IgD-negative memory B cell (primary cell): Measurements from ENCODE around the gene LYRM4. TPM values are rescaled to one million over a fixed set of nuclear protein-coding genes. Genes with fewer than 3 reads are reported as not detected.

Source experiments
- H3K27ac Mint-ChIP-seq, 3 donors: one replicate each; pipeline ENCODE4 v1.8.0; 2020 to 2022; ENCODE audit warnings: mild to moderate bottlenecking in 3 of 3, mixed read lengths in 3 of 3, moderate library complexity in 1 of 3
- H3K27me3 Mint-ChIP-seq: one replicate; pipeline ENCODE4 v1.8.0; 2021; ENCODE audit warnings: mixed read lengths
- H3K36me3 Mint-ChIP-seq: one replicate; pipeline ENCODE4 v1.8.0; 2020; ENCODE audit warnings: mild to moderate bottlenecking, mixed read lengths
- H3K4me1 Mint-ChIP-seq, 3 donors: one replicate each; pipeline ENCODE4 v1.8.0; 2020 to 2022; ENCODE audit warnings: mixed read lengths in 3 of 3, mild to moderate bottlenecking in 1 of 3
- H3K4me3 Mint-ChIP-seq, 4 donors: one replicate each; pipeline ENCODE4 v1.8.0; 2020 to 2022; ENCODE audit warnings: mild to moderate bottlenecking in 4 of 4, mixed read lengths in 4 of 4, moderate library complexity in 3 of 4
- H3K9me3 Mint-ChIP-seq, 3 donors: one replicate each; pipeline ENCODE4 v1.8.0; 2020 to 2021; ENCODE audit warnings: mixed read lengths in 3 of 3, mild to moderate bottlenecking in 1 of 3
- polyA plus RNA-seq: library from polyadenylated mRNA; unstranded; fragments of 300-500 nt; fragmentation: Illumina TruSeq; gene quantifications from one replicate; pipeline ENCODE4 v1.2.3, GENCODE V29; 2021

LYRM4 gene
- polyA plus RNA-seq, 1 donor from 2014 or later, result 36.3 TPM

- no peak overlapping the region for H3K27ac Mint-ChIP-seq
- peaks cover 14 to 29% (median 16%) of the 10 kb centered on the region in 3 donors for H3K4me1 Mint-ChIP-seq
- peak overlapping the region; percentile 52 to 77 (median 66) for H3K4me3 Mint-ChIP-seq
Observed at GRCh38 chr6:5086294-5086890, 174.4 kb downstream of the LYRM4 start.

GRCh38 chr6:5085648-5086293, 175.0 kb downstream of the LYRM4 start:
- Mint-ChIP-seq H3K9me3 (no peaks in the 10 kb centered on the region), H3K36me3 (peaks cover 3% of the 10 kb centered on the region), H3K4me1 (peaks cover 7 to 24% (median 11%) of the 10 kb centered on the region in 3 donors), H3K27ac (peak overlapping the region in 1 of 3 donors; percentile 10), H3K27me3 (peaks cover 30% of the 10 kb centered on the region), H3K4me3 (peak overlapping the region; percentile 63 to 84 (median 74))

More at GRCh38 chr6:5086294-5086890, 174.4 kb downstream of the LYRM4 start:
- H3K9me3 Mint-ChIP-seq, result no peaks in the 10 kb centered on the region
- H3K36me3 Mint-ChIP-seq, result peaks cover 3% of the 10 kb centered on the region
- H3K27me3 Mint-ChIP-seq, result peaks cover 32% of the 10 kb centered on the region

GRCh38 chr6:5084781-5085647, 175.7 kb downstream of the LYRM4 start, which contains the start of gene PPP1R3G:
Gene PPP1R3G (plus strand): TSS chr6:5085341. CDS start chr6:5085486, 145 bp downstream.
- H3K4me1 Mint-ChIP-seq, result peaks cover 4 to 17% (median 4%) of the 10 kb centered on the region in 3 donors
- peak within 1 kb of the TSS; percentile 84 to 94 (median 90) for H3K4me3 Mint-ChIP-seq
- peaks cover 3% of the 10 kb centered on the region for H3K36me3 Mint-ChIP-seq
- peak within 1 kb of the TSS in 2 of 3 donors; percentile 10 to 76 for H3K27ac Mint-ChIP-seq
- H3K9me3 Mint-ChIP-seq, result no peaks in the 10 kb centered on the region
- peaks cover 28% of the 10 kb centered on the region for H3K27me3 Mint-ChIP-seq

GRCh38 chr6:5084360-5084780, 176.4 kb downstream of the LYRM4 start:
- peak overlapping the region in 1 of 3 donors; percentile 76 for H3K27ac Mint-ChIP-seq
- H3K4me1 Mint-ChIP-seq, result peaks cover 0 to 11% (median 2%) of the 10 kb centered on the region in 3 donors
- peaks cover 27% of the 10 kb centered on the region for H3K27me3 Mint-ChIP-seq
- peaks cover 3% of the 10 kb centered on the region for H3K36me3 Mint-ChIP-seq
- no peaks in the 10 kb centered on the region for H3K9me3 Mint-ChIP-seq
- H3K4me3 Mint-ChIP-seq, result peak overlapping the region; percentile 84 to 94 (median 90)

- Mint-ChIP-seq H3K9me3 (no peaks in the 10 kb centered on the region), H3K4me3 (peak overlapping the region; percentile 74 to 88 (median 82)), H3K27me3 (peaks cover 26% of the 10 kb centered on the region), H3K4me1 (peaks cover 0 to 11% (median 2%) of the 10 kb centered on the region in 3 donors), H3K27ac (no peak overlapping the region), H3K36me3 (peaks cover 3% of the 10 kb centered on the region)
Observed at GRCh38 chr6:5083813-5084359, 176.9 kb downstream of the LYRM4 start.

- Mint-ChIP-seq H3K27me3 (peaks cover 26% of the 10 kb centered on the region), H3K4me3 (peak overlapping the region in 2 of 4 donors; percentile 78 to 85), H3K36me3 (peaks cover 3% of the 10 kb centered on the region), H3K27ac (no peak overlapping the region), H3K4me1 (peaks cover 0 to 11% (median 4%) of the 10 kb centered on the region in 3 donors), H3K9me3 (no peaks in the 10 kb centered on the region)
Observed at GRCh38 chr6:5083307-5083583, 177.5 kb downstream of the LYRM4 start.

- H3K9me3 Mint-ChIP-seq, result no peaks in the 10 kb centered on the region
- H3K36me3 Mint-ChIP-seq, result peaks cover 3% of the 10 kb centered on the region
- H3K27me3 Mint-ChIP-seq, result peaks cover 25% of the 10 kb centered on the region
- peak overlapping the region in 1 of 3 donors; percentile 83 for H3K27ac Mint-ChIP-seq
- peak overlapping the region in 2 of 4 donors; percentile 16 to 50 for H3K4me3 Mint-ChIP-seq
- H3K4me1 Mint-ChIP-seq, result peaks cover 0 to 11% (median 5%) of the 10 kb centered on the region in 3 donors
Observed at GRCh38 chr6:5082487-5083306, 178.1 kb downstream of the LYRM4 start.

- Mint-ChIP-seq H3K27me3 (peaks cover 19% of the 10 kb centered on the region), H3K27ac (no peak overlapping the region), H3K36me3 (peaks cover 3% of the 10 kb centered on the region), H3K9me3 (no peaks in the 10 kb centered on the region), H3K4me3 (peak overlapping the region in 1 of 4 donors; percentile 50), H3K4me1 (peaks cover 0 to 8% (median 5%) of the 10 kb centered on the region in 3 donors)
Observed at GRCh38 chr6:5081955-5082354, 178.8 kb downstream of the LYRM4 start.

- Mint-ChIP-seq H3K4me1 (peaks cover 0 to 5% (median 4%) of the 10 kb centered on the region in 3 donors), H3K27ac (no peak overlapping the region), H3K4me3 (no peak overlapping the region), H3K27me3 (peaks cover 14% of the 10 kb centered on the region), H3K9me3 (no peaks in the 10 kb centered on the region), H3K36me3 (peaks cover 3% of the 10 kb centered on the region)
Observed at GRCh38 chr6:5081182-5081581, 179.6 kb downstream of the LYRM4 start.

GRCh38 chr6:5080574-5080973, 180.2 kb downstream of the LYRM4 start:
- H3K4me1 Mint-ChIP-seq, result peaks cover 0 to 5% (median 4%) of the 10 kb centered on the region in 3 donors
- peaks cover 13% of the 10 kb centered on the region for H3K27me3 Mint-ChIP-seq
- H3K9me3 Mint-ChIP-seq, result no peaks in the 10 kb centered on the region
- no peak overlapping the region for H3K27ac Mint-ChIP-seq
- H3K4me3 Mint-ChIP-seq, result no peak overlapping the region
- H3K36me3 Mint-ChIP-seq, result peaks cover 3% of the 10 kb centered on the region

- H3K27me3 Mint-ChIP-seq, result peaks cover 15% of the 10 kb centered on the region
- no peaks in the 10 kb centered on the region for H3K9me3 Mint-ChIP-seq
- peaks cover 0 to 5% (median 4%) of the 10 kb centered on the region in 3 donors for H3K4me1 Mint-ChIP-seq
- H3K27ac Mint-ChIP-seq, result no peak overlapping the region
- no peak overlapping the region for H3K4me3 Mint-ChIP-seq
- H3K36me3 Mint-ChIP-seq, result peaks cover 3% of the 10 kb centered on the region
Observed at GRCh38 chr6:5079692-5080091, 181.1 kb downstream of the LYRM4 start.

- H3K4me1 Mint-ChIP-seq, result peaks cover 0 to 5% (median 0%) of the 10 kb centered on the region in 3 donors
- H3K4me3 Mint-ChIP-seq, result no peak overlapping the region
- peaks cover 3% of the 10 kb centered on the region for H3K36me3 Mint-ChIP-seq
- no peak overlapping the region for H3K27ac Mint-ChIP-seq
- H3K9me3 Mint-ChIP-seq, result no peaks in the 10 kb centered on the region
- H3K27me3 Mint-ChIP-seq, result peaks cover 12% of the 10 kb centered on the region
Observed at GRCh38 chr6:5078121-5078669, 182.6 kb downstream of the LYRM4 start.

GRCh38 chr6:5076931-5077330, 183.8 kb downstream of the LYRM4 start:
- Mint-ChIP-seq H3K27me3 (peaks cover 6% of the 10 kb centered on the region), H3K4me1 (peaks cover 0 to 8% (median 1%) of the 10 kb centered on the region in 3 donors), H3K4me3 (no peak overlapping the region), H3K9me3 (no peaks in the 10 kb centered on the region), H3K27ac (no peak overlapping the region), H3K36me3 (no peaks in the 10 kb centered on the region)

GRCh38 chr6:5073992-5074391, 186.8 kb downstream of the LYRM4 start:
- Mint-ChIP-seq H3K9me3 (no peaks in the 10 kb centered on the region), H3K4me1 (peaks cover 0 to 8% (median 1%) of the 10 kb centered on the region in 3 donors), H3K4me3 (no peak overlapping the region), H3K27ac (no peak overlapping the region), H3K27me3 (peaks cover 6% of the 10 kb centered on the region), H3K36me3 (no peaks in the 10 kb centered on the region)
